ENCODE data around the gene CCDC93.

GRCh38 chr2:117972476-117973123 lies 41.3 kb downstream of the CCDC93 start:
- no peak for TF ChIP-seq CTCF (IDR thresholded peaks at IDR 0.05; ENCODE audit: low read depth, low read length)
- no peak for TF ChIP-seq POLR2A (IDR thresholded peaks at IDR 0.05; ENCODE audit: extremely low read depth, insufficient read length)
- no peak for TF ChIP-seq MAX (IDR thresholded peaks at IDR 0.05; ENCODE audit: low read depth, low read length)
- TF ChIP-seq MYC (IDR thresholded peaks at IDR 0.05; ENCODE audit: low read depth, low read length), result no peak
